ENCODE results near the gene REN.

- no peak for TF ChIP-seq POLR2A (IDR thresholded peaks at IDR 0.05)
- TF ChIP-seq, protein P1, sequence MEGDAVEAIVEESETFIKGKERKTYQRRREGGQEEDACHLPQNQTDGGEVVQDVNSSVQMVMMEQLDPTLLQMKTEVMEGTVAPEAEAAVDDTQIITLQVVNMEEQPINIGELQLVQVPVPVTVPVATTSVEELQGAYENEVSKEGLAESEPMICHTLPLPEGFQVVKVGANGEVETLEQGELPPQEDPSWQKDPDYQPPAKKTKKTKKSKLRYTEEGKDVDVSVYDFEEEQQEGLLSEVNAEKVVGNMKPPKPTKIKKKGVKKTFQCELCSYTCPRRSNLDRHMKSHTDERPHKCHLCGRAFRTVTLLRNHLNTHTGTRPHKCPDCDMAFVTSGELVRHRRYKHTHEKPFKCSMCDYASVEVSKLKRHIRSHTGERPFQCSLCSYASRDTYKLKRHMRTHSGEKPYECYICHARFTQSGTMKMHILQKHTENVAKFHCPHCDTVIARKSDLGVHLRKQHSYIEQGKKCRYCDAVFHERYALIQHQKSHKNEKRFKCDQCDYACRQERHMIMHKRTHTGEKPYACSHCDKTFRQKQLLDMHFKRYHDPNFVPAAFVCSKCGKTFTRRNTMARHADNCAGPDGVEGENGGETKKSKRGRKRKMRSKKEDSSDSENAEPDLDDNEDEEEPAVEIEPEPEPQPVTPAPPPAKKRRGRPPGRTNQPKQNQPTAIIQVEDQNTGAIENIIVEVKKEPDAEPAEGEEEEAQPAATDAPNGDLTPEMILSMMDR (IDR thresholded peaks at IDR 0.05): no peak
These were observed 9.9 kb upstream of the REN start for GRCh38 chr1:204176049-204176448.

Measured in testis (tissue), 2 donors.